DMS 273 treated with DMSO at 0.1 percent for 48 hours (cell line): ENCODE results near the gene CTNND1.

Source experiments
- DNase-seq: peaks from one replicate; lab custom pipeline; 2025; lab: John Stamatoyannopoulos, UW

CTNND1 gene

GRCh38 chr11:57762235-57762861, 746 bp downstream of the CTNND1 start:
- no peak for DNase-seq

- no peak for DNase-seq
Observed at GRCh38 chr11:57763568-57763967, 2.0 kb downstream of the CTNND1 start.

GRCh38 chr11:57764021-57764420, 2.4 kb downstream of the CTNND1 start:
- DNase-seq, result no peak

GRCh38 chr11:57764566-57764965, 3.0 kb downstream of the CTNND1 start:
- DNase-seq, result no peak

- DNase-seq, result no peak
Observed at GRCh38 chr11:57764972-57765371, 3.4 kb downstream of the CTNND1 start.

GRCh38 chr11:57770793-57771192, 9.2 kb downstream of the CTNND1 start:
- DNase-seq, result no peak

- no peak for DNase-seq
Observed at GRCh38 chr11:57771365-57771764, 9.8 kb downstream of the CTNND1 start.

GRCh38 chr11:57772562-57772961, 11.0 kb downstream of the CTNND1 start:
- no peak for DNase-seq

GRCh38 chr11:57773026-57773598, 11.5 kb downstream of the CTNND1 start:
- DNase-seq, result no peak

- DNase-seq, result no peak
Observed at GRCh38 chr11:57775491-57775890, 13.9 kb downstream of the CTNND1 start.

GRCh38 chr11:57776031-57776521, 14.5 kb downstream of the CTNND1 start:
- DNase-seq, result no peak

- no peak for DNase-seq
Observed at GRCh38 chr11:57776577-57777210, 15.1 kb downstream of the CTNND1 start.

GRCh38 chr11:57777969-57778317, 16.3 kb downstream of the CTNND1 start:
- DNase-seq, result no peak

- DNase-seq, result peak; percentile 25
Observed at GRCh38 chr11:57778318-57779037, 16.9 kb downstream of the CTNND1 start.

- no peak for DNase-seq
Observed at GRCh38 chr11:57779276-57779675, 17.7 kb downstream of the CTNND1 start.

GRCh38 chr11:57781529-57781943, 19.9 kb downstream of the CTNND1 start:
- no peak for DNase-seq

- DNase-seq, result no peak
Observed at GRCh38 chr11:57785072-57785471, 23.5 kb downstream of the CTNND1 start.

GRCh38 chr11:57786436-57786835, 24.8 kb downstream of the CTNND1 start:
- no peak for DNase-seq

- no peak for DNase-seq
Observed at GRCh38 chr11:57787006-57787604, 25.5 kb downstream of the CTNND1 start.

- no peak for DNase-seq
Observed at GRCh38 chr11:57787920-57788702, 26.5 kb downstream of the CTNND1 start.

- no peak for DNase-seq
Observed at GRCh38 chr11:57788703-57789088, 27.1 kb downstream of the CTNND1 start.
